ENCODE data around the gene CDH9.

DNA sequence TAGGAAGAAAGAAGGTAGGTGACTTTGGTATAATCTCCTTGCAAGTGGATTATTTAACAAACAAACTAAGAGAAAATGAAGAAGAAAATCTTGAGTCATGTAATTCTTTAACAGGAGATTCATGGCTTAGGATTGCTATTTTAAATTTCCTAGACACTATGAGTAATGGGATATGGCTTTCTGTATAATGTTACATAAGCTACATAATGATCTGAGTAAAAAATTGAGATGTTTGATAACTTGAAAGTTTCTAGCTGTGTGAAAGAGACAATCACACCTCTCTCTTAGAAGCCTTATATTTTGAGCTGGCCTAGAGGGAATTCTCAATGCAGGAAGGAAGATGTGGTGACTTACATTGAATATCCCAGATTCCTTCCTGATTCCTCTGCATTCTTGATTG, 92.5 kb downstream of the CDH9 start:
- TF ChIP-seq EZH2 (IDR thresholded peaks at IDR 0.05; ENCODE audit: insufficient read depth, poor library complexity, severe bottlenecking) (no peak), EZH2phosphoT487 (IDR thresholded peaks at IDR 0.05; ENCODE audit: insufficient read depth, low read depth) (no peak)

Measured in GM23248 (cell line).